GM21515 (cell line): ENCODE data around the gene RNU2-63P.
"Not testable (repeated sequence)": the region's sequence is repeated elsewhere in the genome, so short reads cannot be mapped to it uniquely, and the experiment has no call there.

Experiments used
- ATAC-seq: cut with Tn5 transposase; IDR thresholded peaks from one replicate; pipeline ENCODE4 v1.9.1; 2021; ENCODE audit not compliant: unreplicated experiment

The RNU2-63P gene

GRCh38 chr2:88032070-88032702 is 15.8 kb upstream of the RNU2-63P start:
- no peak for ATAC-seq

DNA sequence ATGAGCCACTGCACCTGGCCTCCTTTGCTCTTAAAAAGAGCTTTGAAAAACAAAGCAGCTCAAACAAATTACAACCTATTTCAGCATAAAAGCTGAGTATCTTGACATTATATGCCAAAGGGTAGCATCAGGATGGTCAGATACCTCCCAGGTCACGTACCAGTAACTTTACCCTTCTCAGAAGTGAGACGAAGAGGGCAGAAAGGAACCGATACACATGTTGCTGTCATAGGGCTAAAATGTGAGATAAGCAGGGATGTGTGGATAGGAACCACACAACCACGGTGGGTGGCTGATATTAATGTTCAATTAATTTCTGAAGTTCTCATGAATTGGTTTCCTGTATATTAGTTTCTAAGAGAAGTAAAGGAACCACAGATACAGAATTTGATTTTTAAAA is 12.6 kb upstream of the RNU2-63P start:
- no peak for ATAC-seq

DNA sequence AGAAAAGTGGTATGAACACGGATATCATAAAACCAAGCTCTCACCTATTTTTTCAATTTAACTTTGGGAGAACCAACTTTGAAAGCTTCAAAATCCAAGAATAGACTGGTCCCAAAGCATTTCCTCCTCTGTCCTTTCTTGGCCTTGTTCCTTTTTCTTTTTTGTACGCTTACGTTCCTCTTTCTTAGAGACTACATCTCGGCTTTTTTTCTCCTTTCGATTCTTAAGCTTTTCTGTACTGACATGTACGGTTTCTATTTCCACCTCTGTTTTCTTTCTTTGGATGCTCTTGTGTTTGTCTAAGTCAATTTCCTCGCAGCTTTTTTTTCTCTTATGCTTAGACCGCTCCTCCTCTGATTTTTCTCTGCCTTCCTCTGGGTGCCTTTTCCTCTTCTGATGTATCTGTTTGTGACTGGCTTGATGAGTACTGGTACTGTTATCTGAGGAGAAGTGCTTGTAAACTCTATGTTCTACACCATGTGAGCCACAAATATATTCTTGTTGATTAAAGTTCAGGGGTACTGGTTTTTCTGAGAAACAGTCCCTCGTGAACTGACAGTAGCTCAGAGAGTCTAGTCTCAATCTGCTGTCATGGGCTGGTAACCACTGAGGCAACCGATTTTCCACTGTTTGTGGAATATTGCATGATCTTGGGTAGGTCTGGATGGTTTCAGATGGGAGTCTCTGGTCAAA is 11.5 kb upstream of the RNU2-63P start:
- ATAC-seq = no peak

DNA sequence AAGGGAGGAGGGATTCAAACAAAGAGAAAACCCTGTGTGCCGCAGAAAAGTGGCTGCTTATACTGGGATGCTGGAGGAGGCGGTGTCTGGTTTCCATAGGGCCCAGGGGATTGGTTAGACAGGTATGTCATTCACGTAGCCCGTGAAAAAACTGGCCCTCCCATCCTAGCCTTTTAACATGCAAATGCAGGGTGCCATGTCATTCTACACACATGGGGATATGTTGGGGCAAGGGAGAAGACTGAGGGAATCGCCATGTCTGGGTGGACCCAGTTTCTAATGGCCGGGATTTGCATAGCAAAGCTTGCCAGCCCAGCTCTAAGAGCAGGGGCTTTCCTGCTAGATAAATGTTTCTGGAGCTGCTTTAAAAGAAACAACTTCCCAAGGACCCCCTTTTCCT is 8.2 kb upstream of the RNU2-63P start:
- no peak for ATAC-seq

- ATAC-seq = no peak
Measured at GRCh38 chr2:88022669-88022921, 6.2 kb upstream of the RNU2-63P start.

DNA sequence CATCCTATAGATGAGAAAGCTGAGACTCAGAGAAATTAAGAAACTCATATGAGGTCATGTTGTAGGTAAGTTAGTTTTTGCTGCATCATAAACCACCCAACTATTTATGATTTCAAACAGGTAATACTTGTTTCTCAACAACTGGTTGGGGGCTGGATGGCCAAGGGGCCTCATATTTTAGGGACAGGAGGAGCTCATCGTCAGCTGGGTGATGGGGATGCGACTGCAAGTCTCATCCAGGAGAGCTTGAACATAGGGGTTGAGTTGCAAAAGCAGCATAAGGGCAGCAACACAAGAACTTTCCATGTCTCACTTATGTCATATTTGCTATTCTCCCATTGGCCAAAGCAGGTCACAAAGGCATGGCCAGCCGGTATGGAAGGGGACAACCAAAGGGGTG is 3.6 kb upstream of the RNU2-63P start:
- no peak for ATAC-seq

- ATAC-seq = no peak
Measured at GRCh38 chr2:88018909-88019308, 2.6 kb upstream of the RNU2-63P start.

GRCh38 chr2:88018077-88018805 is 1.9 kb upstream of the RNU2-63P start:
- not testable (repeated sequence) for ATAC-seq

DNA sequence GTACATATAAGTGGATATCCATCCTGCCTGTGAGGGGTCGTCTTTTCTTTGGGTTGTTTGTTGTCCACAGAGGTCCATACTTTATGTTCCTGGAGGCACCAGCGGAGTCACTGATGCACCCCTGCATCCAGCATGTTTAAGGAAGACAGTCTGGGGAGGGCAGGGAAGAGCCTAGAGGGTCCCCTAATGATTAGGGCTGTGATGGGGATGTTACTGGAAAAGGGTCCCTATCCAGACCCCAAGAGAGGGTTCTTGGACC is 1.4 kb upstream of the RNU2-63P start:
- ATAC-seq = not testable (repeated sequence)

DNA sequence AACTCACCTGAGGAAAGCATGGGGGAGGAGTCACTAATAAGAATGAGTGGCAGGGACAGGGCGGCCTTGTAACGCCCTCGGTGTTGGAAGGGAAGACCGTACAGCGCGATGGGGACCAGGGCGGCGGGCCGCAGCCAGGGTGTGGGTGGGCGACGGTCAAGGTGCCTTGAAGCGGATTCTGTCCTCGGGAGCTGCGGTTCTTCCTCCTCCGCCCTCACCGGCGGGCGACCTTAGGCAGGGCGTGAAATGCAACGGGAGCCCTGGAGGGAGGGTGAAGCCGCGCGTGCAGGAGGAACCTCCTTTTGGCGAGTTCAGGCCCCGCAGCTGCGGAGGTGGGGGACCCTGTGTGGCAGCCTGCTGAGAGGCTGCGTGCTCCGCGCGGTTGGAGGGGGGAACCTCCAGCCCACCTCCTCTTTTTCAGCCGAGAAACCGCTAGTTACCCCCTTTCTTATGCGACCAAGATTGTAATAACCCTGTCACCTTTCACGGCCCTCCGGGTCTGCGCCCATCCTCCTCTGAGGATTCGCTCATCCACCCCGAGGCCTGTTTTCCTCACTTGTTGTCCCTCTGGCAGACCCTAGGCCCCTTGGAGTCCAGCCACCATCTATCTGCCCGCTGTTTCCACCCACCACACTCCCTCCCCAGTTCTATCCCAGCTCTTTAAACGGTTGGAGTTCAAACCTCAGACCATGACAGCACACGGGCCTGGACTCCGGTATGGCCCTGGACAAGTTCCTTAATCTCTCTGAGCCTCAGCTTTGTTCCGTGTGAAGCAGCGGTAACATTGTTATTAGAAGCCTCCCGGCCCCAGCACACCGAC is 823 bp upstream of the RNU2-63P start:
- ATAC-seq = peak; percentile 68

DNA sequence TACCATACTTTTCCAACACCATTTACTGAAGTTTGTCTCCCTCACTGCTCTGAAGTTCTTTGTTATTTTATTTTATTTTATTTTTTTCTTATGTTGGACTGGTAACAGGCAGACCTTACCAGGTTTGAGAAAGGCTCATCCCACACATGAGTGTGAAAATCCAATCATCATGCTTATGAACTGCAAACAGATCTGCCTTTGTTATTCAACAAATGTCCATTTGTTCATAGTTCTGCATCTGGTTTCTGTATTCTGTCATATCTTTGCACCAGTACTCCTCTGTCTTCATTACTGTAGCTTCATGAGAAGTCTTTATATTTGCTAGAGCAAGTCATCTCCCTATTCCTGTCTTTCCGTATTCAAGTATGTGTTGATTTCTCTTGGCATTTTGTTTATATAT is 5.3 kb downstream of the RNU2-63P start:
- ATAC-seq = no peak

DNA sequence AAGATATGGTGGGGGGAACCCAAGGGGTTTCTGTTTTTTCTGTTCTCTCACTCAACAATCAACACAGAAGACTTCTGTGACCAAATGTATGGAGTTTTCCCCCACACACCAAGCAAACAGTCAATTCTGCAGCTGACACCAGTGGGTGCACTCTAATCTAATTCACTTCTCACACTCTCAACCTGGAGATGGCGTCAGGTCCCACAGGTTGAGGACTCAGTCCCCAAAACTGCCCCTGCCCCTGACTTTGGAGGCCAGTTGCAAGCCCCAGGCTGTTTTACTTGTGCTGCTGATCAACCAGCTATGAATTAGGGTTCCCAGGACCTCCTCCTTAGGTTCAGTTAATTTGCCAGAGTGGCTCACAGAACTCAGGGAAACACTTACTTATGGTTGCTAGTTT is 6.2 kb downstream of the RNU2-63P start:
- ATAC-seq = no peak

GRCh38 chr2:88006912-88007439 is 9.4 kb downstream of the RNU2-63P start:
- ATAC-seq = no peak

DNA sequence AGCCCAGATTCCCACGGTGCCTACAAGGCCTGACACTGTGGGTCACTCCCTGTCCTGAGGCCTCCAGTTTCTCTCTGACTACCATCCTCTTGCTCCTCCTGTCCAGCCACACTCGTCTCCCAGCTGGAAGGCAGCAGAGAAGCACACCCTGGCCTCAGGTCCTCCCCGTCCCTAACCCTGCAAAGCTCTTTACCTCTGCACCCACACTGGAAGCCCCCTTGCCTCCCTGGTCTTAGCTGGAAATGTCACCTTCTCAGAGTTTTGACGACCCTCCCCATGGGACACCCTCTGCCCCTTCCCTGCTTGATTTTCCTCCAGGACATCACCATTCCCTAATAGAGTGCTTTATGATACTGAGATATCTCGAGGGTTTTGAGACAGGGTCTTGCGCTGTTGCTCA is 10.6 kb downstream of the RNU2-63P start:
- no peak for ATAC-seq

- ATAC-seq = no peak
Measured at GRCh38 chr2:88003074-88003755, 13.1 kb downstream of the RNU2-63P start.

DNA sequence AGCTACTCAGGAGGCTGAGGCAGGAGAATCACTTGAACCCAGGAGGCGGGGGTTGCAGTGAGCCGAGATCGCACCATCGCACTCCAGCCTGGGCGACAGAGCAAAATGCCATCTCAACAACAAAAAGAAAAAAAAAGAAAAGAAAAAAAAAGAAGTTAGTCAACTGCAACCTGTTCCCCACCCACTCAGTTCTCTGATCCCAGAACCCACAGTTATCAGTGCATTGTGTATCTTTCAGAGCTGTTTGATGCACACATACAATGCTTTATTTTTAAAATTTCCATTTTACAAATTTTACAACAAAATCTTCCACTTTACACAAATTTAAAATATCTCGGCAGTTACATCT is 14.0 kb downstream of the RNU2-63P start:
- no peak for ATAC-seq

DNA sequence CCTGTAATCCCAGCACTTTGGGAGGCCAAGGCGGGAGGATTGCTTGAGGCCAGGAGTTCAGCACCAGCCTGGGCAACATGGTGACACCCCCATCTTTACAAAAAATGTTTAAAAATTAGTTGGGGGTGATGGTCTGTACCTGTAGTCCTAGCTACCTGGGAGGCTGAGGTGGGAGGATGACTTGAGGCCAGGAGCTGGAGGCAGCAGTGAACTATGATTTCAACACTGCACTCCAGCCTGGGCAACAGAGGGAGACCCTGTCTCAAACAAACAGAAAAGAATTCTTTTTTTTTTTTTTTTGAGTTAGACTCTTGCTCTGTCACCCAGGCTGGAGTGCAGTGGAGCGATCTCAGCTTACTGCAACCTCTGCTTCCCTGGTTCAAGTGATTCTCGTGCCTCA is 15.9 kb downstream of the RNU2-63P start:
- not testable (repeated sequence) for ATAC-seq

DNA sequence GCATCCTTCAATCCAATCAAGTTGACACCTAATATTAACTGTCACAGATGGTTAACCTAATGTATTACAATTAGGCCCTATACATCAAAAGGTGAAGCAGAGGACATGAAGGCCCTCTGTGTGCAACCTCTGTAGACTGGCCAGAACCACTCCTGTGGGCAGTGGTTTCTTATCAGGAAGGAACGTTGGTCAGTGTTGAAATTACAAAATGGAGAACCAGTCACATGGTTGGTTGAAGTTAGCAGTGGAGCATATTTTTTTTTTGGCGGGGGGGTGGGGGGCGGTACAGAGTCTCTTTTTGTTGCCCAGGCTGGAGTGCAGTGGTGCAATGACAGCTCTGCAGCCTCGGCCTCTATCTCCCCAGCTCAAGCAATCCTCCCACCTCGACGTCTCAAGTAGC is 19.8 kb downstream of the RNU2-63P start:
- ATAC-seq = no peak

DNA sequence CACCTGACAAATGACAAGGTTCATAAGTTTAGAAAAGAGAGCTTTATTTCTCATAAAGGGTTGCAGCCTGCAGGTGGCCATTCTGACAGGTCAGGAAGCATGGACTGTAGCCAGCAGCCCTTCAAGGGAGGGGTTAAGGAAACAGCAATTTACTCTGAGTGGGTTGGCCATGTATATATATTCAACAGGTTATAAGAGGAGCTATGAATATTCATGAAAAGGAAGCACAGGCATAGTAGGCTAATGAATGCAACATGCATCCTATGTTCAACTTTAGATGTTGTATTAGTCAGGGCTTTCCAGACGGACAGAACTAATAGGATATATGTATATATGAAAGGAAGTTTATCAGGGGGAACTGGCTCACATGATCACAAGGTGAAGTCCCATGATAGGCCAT is 20.6 kb downstream of the RNU2-63P start:
- ATAC-seq = no peak

- not testable (repeated sequence) for ATAC-seq
Measured at GRCh38 chr2:87994304-87994850, 22.0 kb downstream of the RNU2-63P start.

- not testable (repeated sequence) for ATAC-seq
Measured at GRCh38 chr2:87992569-87992968, 23.8 kb downstream of the RNU2-63P start.
